ENCODE results near the gene FOXC1.

DNA sequence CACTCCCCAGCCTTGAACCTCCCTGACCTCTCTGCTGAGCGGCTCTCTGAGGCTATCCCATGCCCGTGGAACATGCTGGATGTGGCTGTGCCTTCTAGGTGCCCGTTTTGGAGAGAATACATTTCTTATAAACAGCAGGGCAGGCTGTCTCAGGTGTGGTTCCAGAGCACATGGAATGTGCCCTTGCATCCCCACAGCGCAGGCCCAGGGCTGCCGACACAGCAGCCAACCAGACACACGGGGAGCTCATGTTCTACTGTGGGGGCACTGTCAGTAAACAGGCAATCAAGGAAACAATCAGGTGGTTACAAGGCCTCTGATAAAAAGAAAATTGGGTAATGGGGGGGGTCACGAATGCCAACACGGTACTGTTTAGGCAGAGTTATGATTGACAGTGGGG lies 30.8 kb downstream of the FOXC1 start:
- TF ChIP-seq GATA2 (IDR thresholded peaks at IDR 0.05; ENCODE audit: low read depth, low read length) (no peak), GATA3 (IDR thresholded peaks at IDR 0.05; ENCODE audit: low read depth, low read length) (no peak)

Data from SH-SY5Y (cell line).